WTC11 (cell line): ENCODE data around the gene POLR2L.

Experiments
- CREB1 ChIP-seq: sonication (generic); formaldehyde crosslinking; IDR thresholded peaks from 2 replicates; pipeline ENCODE4 v1.8.0; 2023; ENCODE audit warnings: mild to moderate bottlenecking, missing genetic modification reagents
- ELF4 ChIP-seq: sonication (generic); formaldehyde crosslinking; IDR thresholded peaks from 2 replicates; pipeline ENCODE4 v1.8.1; 2022; ENCODE audit warnings: low read depth, mild to moderate bottlenecking, moderate library complexity, missing genetic modification reagents
- JUN ChIP-seq: sonication (generic); formaldehyde crosslinking; IDR thresholded peaks from 2 replicates; pipeline ENCODE4 v1.8.0; 2023; ENCODE audit warnings: mild to moderate bottlenecking, missing genetic modification reagents
- SP1 ChIP-seq: sonication (generic); formaldehyde crosslinking; conservative IDR thresholded peaks from 2 replicates; pipeline ENCODE4 v1.8.1; 2022; ENCODE audit warnings: missing genetic modification reagents
- ZNF416 ChIP-seq: fragments of 250-450 bp; sonication (Bioruptor Pico); IDR thresholded peaks from 2 replicates; pipeline ENCODE4 v1.9.0; 2021; ENCODE audit warnings: mild to moderate bottlenecking, inconsistent platforms
- TF ChIP-seq, protein P1 (sequence below): fragments of 200-600 bp; IDR thresholded peaks from 2 replicates; pipeline ENCODE4 v1.8.0; 2022; ENCODE audit warnings: antibody characterized with exemption

DNA sequence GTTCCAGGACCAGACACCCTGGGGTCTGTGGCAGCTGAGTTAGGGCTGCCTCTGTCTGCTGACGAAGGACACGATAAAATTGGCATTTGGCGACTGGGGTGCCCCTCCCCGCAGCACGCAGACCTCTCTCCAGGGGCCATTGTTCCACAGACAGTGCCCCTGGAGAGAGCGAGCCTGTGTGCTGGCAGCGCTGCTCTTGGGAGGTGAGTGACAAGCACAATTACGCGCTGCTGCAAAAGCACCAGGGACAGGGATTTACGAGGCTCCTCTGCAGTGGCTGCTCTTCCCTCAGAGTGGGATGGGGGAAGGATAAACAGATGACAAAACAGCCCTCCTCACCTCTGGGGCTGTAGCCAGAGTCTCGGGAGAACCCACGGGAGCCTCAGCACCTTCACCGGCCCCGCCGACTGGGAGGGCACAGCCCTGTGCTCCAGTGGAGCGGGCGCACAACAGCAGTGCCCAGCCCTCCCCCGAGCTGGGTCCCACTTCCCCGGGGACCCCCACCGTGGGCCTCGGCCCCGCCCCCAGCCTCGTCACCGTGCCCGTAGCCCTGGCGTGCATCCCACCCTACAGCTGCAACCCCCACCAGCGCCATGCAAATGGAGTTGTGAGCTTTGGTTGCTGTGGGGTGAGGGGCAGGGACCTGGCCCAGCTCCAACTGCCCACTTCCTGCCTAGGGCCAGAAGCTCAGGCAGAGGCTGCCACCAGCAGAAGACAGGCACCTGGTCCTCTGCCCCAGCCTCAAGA is 48.6 kb upstream of the POLR2L start:
- TF ChIP-seq, protein P1, sequence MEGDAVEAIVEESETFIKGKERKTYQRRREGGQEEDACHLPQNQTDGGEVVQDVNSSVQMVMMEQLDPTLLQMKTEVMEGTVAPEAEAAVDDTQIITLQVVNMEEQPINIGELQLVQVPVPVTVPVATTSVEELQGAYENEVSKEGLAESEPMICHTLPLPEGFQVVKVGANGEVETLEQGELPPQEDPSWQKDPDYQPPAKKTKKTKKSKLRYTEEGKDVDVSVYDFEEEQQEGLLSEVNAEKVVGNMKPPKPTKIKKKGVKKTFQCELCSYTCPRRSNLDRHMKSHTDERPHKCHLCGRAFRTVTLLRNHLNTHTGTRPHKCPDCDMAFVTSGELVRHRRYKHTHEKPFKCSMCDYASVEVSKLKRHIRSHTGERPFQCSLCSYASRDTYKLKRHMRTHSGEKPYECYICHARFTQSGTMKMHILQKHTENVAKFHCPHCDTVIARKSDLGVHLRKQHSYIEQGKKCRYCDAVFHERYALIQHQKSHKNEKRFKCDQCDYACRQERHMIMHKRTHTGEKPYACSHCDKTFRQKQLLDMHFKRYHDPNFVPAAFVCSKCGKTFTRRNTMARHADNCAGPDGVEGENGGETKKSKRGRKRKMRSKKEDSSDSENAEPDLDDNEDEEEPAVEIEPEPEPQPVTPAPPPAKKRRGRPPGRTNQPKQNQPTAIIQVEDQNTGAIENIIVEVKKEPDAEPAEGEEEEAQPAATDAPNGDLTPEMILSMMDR, result no peak
- TF ChIP-seq ZNF416 (CRISPR knock-in tag), result no peak
- TF ChIP-seq CREB1 (CRISPR knock-in tag), result no peak
- TF ChIP-seq ELF4 (CRISPR knock-in tag), result no peak
- TF ChIP-seq SP1 (CRISPR knock-in tag), result no peak
- TF ChIP-seq JUN, result no peak
